ENCODE data around the gene RCAN1. TPM values are rescaled to one million over a fixed set of nuclear protein-coding genes. Genes with fewer than 3 reads are reported as not detected.

The RCAN1 gene
- total RNA-seq, 1 experiment from 2014 or later: 2.5 TPM

DNA sequence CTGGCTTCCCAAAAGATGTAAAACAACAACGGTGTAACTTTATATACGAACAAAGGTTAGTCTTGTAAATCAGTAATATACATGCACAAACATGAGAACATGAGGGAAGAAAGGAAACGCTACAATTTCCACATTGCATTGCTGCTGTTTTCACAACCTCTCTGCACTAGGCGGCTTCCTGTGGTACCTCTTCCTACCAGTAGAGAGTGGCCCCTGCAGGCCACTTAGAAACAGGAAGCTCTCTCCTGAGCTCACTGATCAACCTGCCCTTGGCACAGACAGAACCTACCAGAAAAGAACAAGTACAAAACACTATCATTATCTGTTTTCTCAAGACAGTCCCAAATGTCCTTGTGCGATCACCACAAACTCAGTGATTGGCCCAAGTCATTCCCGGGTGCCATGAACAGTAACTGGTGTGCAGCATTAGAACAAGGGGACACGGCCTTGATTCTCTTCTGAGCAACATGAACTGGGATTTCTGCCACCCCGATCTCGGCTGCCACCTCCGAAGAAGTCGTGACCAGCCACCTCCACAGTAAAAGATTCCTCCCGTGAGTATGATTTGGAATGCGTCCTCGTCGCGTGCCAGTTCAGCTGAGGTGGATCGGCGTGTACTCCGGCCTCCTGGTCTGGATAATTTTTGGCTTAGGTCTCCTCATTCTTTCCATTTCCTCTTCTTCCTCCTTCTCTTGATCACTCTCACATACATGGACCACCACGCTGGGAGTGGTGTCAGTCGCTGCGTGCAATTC lies 97.2 kb downstream of the RCAN1 start:
- Histone ChIP-seq H3K4me3 (ENCODE audit: low read length) (no peak overlapping the region), H3K9me3 (ENCODE audit: low read length) (no peaks in the 10 kb centered on the region), H3K4me1 (ENCODE audit: low read length) (no peaks in the 10 kb centered on the region), H3K79me2 (ENCODE audit: low read length) (no peaks in the 10 kb centered on the region), H3K9ac (ENCODE audit: low read length) (no peak overlapping the region), H3K9me2 (replicated peaks; ENCODE audit: insufficient read depth, low read length) (no peaks in the 10 kb centered on the region), H3K4me2 (ENCODE audit: low read depth, low read length, poor library complexity, severe bottlenecking) (no peak overlapping the region), H3K27ac (ENCODE audit: low read length) (no peak overlapping the region), H4K20me1 (ENCODE audit: insufficient read depth, low read depth, low read length) (no peaks in the 10 kb centered on the region), H3K27me3 (ENCODE audit: low read length) (no peaks in the 10 kb centered on the region), H3K36me3 (ENCODE audit: insufficient read depth, low read length) (no peaks in the 10 kb centered on the region), H2AFZ (ENCODE audit: low read length) (no peak overlapping the region)
- DNase-seq: peak; percentile 66

DNA sequence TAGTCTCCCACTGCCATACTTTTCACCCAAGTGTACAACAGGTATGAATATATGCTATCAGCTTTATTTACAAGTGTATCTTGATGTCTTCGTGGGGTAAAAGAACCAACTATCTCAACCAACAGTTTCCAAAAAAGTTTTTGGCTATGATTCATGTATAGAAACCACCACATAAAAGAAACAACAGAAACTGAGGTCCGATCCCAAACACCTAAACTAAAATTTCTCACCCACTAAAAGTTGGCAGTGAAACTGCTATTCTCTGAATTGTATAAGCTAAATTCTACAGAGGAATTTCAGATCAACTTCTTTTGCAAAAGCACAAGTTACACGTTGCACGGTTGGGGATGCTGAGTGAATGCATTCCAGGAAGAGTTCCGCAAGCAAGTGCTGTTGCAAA lies 97.9 kb downstream of the RCAN1 start:
- no peaks in the 10 kb centered on the region for H3K36me3 ChIP-seq (ENCODE audit: insufficient read depth, low read length)
- H3K4me3 ChIP-seq (ENCODE audit: low read length): no peak overlapping the region
- no peak overlapping the region for H2AFZ ChIP-seq (ENCODE audit: low read length)
- H3K9ac ChIP-seq (ENCODE audit: low read length): no peak overlapping the region
- no peaks in the 10 kb centered on the region for H4K20me1 ChIP-seq (ENCODE audit: insufficient read depth, low read depth, low read length)
- H3K27me3 ChIP-seq (ENCODE audit: low read length): no peaks in the 10 kb centered on the region
- H3K9me3 ChIP-seq (ENCODE audit: low read length): no peaks in the 10 kb centered on the region
- H3K4me1 ChIP-seq (ENCODE audit: low read length): no peaks in the 10 kb centered on the region
- no peak for DNase-seq
- H3K9me2 ChIP-seq (replicated peaks; ENCODE audit: insufficient read depth, low read length): no peaks in the 10 kb centered on the region
- no peak overlapping the region for H3K4me2 ChIP-seq (ENCODE audit: low read depth, low read length, poor library complexity, severe bottlenecking)
- no peaks in the 10 kb centered on the region for H3K79me2 ChIP-seq (ENCODE audit: low read length)
- H3K27ac ChIP-seq (ENCODE audit: low read length): no peak overlapping the region

DNA sequence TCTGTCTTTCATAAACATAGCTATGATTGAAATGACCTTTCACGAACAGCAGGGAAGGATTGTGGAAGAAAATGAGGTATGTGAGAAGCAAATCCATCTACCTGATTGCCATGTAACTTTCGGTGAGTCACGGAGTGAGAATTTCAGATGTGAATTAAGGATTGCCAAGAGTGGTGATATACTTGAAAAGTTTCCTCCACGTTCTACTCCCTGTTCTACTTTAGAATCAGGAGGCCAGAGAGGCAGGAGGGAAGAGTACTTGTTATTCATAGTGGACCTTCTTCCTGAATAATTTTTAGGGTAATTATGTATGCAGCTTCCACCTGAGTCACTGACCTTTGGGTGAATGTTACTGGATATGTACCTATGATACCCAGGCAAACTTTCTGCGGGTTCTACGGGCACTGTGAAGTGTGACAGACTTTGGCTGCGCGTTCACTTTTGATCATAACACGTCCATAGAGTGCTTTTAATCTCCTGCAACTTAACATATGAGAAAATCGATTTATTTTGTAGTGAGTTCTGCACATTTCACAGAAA lies 100.3 kb downstream of the RCAN1 start:
- no peaks in the 10 kb centered on the region for H4K20me1 ChIP-seq (ENCODE audit: insufficient read depth, low read depth, low read length)
- no peak overlapping the region for H3K27ac ChIP-seq (ENCODE audit: low read length)
- H3K9ac ChIP-seq (ENCODE audit: low read length): no peak overlapping the region
- H3K4me3 ChIP-seq (ENCODE audit: low read length): no peak overlapping the region
- no peak overlapping the region for H3K4me2 ChIP-seq (ENCODE audit: low read depth, low read length, poor library complexity, severe bottlenecking)
- no peak for DNase-seq
- H3K36me3 ChIP-seq (ENCODE audit: insufficient read depth, low read length): no peaks in the 10 kb centered on the region
- H3K9me2 ChIP-seq (replicated peaks; ENCODE audit: insufficient read depth, low read length): no peaks in the 10 kb centered on the region
- H3K79me2 ChIP-seq (ENCODE audit: low read length): no peaks in the 10 kb centered on the region
- H3K4me1 ChIP-seq (ENCODE audit: low read length): no peaks in the 10 kb centered on the region
- no peak overlapping the region for H2AFZ ChIP-seq (ENCODE audit: low read length)
- no peaks in the 10 kb centered on the region for H3K27me3 ChIP-seq (ENCODE audit: low read length)
- H3K9me3 ChIP-seq (ENCODE audit: low read length): no peaks in the 10 kb centered on the region

DNA sequence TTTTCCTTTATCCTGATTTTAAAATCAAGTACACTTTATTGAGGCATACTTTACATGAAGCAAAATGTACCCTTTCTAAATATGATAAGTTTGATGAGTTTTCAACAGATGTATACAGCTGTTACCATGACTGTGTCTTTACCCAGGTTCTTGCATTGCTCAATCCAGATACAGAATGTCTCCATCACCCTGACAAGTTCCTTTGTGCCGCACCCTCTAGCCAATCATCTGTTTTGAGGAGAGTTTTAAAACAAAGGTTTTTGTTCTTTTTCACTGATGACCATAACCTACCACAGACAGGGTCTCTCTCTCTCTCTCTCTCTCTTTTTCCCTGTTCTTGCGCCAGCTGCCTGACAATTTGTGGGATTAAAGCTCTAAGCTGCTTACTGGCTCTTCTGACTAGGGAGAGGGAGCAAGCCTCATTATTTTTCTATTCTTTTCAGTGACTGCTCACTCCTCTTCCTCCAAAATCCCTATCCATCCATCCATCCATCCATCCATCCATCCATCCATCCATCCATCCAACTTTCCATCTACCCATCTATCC lies 101.7 kb downstream of the RCAN1 start:
- Histone ChIP-seq H3K9ac (ENCODE audit: low read length) (no peak overlapping the region), H3K4me1 (ENCODE audit: low read length) (no peaks in the 10 kb centered on the region)

DNA sequence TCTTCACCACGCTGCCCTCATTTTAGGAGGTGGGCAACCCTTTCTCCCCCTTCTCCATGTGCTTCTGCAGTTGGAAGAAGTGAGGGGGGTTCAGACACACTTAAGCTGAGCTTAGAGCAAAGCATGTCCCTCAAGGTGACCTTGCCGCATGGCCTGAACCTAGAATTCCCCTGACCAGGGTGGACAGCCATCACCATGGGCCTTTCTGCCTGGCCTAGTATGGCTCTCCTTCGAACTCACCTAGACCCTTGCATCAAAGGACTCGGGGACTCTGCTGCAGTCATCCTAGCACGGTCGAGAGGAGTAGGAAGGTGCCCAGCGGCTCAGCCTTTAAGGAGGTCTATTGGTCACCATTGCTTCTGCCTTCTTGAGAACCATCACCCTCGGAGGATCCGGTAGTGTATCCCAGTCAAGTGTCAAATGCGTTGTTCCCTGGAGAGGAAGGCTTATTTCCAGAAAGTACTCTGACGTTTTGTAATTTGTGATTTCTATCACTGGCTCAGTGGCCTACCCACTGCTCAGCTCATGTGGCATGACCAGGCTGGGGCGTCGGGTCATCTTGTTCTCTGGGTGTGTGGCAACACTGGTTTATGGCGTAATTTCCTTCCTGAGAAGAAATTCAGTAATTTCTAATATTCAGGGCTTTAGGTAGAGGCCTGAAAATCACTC lies 103.0 kb downstream of the RCAN1 start, which contains the start of gene KCNE1:
TSS of gene KCNE1 (minus strand) at position 424 of the 669 bp plus-strand sequence. CDS start 62,576 bp downstream, outside the sequence.
- Histone ChIP-seq H3K9me2 (replicated peaks; ENCODE audit: insufficient read depth, low read length) (no peaks in the 10 kb centered on the region), H2AFZ (ENCODE audit: low read length) (no peak within 1 kb of the TSS), H3K27me3 (ENCODE audit: low read length) (no peaks in the 10 kb centered on the region), H3K4me3 (ENCODE audit: low read length) (no peak within 1 kb of the TSS), H3K9ac (ENCODE audit: low read length) (no peak within 1 kb of the TSS), H4K20me1 (ENCODE audit: insufficient read depth, low read depth, low read length) (no peaks in the 10 kb centered on the region), H3K4me1 (ENCODE audit: low read length) (no peaks in the 10 kb centered on the region), H3K9me3 (ENCODE audit: low read length) (no peaks in the 10 kb centered on the region), H3K36me3 (ENCODE audit: insufficient read depth, low read length) (no peaks in the 10 kb centered on the region), H3K4me2 (ENCODE audit: low read depth, low read length, poor library complexity, severe bottlenecking) (no peak within 1 kb of the TSS), H3K79me2 (ENCODE audit: low read length) (no peaks in the 10 kb centered on the region), H3K27ac (ENCODE audit: low read length) (no peak within 1 kb of the TSS)
- no peak for DNase-seq

More for the DNA sequence above, 101.7 kb downstream of the RCAN1 start:
- no peaks in the 10 kb centered on the region for H3K36me3 ChIP-seq (ENCODE audit: insufficient read depth, low read length)
- no peak overlapping the region for H3K4me3 ChIP-seq (ENCODE audit: low read length)
- DNase-seq: no peak
- no peaks in the 10 kb centered on the region for H3K9me2 ChIP-seq (replicated peaks; ENCODE audit: insufficient read depth, low read length)
- no peak overlapping the region for H3K4me2 ChIP-seq (ENCODE audit: low read depth, low read length, poor library complexity, severe bottlenecking)
- no peaks in the 10 kb centered on the region for H4K20me1 ChIP-seq (ENCODE audit: insufficient read depth, low read depth, low read length)
- no peaks in the 10 kb centered on the region for H3K27me3 ChIP-seq (ENCODE audit: low read length)
- no peak overlapping the region for H2AFZ ChIP-seq (ENCODE audit: low read length)
- no peaks in the 10 kb centered on the region for H3K79me2 ChIP-seq (ENCODE audit: low read length)
- H3K27ac ChIP-seq (ENCODE audit: low read length): no peak overlapping the region
- H3K9me3 ChIP-seq (ENCODE audit: low read length): no peaks in the 10 kb centered on the region

DNA sequence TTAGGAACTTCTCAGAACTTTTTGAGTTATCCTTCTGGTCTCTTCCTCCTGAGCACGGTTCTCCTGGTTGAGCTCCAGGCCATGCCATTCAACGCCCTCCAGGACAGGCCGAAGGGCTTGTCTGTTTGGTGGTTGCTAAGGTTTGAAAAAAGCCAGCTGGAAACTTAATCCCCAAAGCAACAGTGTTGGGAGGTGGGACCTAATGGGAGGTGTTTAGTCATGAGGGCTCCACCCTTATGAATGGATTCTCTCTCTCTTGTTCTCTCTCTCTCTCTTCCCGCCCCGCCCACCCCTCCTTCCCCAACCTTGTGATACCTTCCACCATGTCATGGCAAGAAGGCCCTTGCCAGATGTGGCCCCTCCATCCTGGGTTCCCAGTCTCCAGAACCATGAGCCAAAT lies 103.7 kb downstream of the RCAN1 start:
- H3K9ac ChIP-seq (ENCODE audit: low read length): no peak overlapping the region
- H3K4me3 ChIP-seq (ENCODE audit: low read length): no peak overlapping the region
- H3K4me1 ChIP-seq (ENCODE audit: low read length): no peaks in the 10 kb centered on the region
- H3K27me3 ChIP-seq (ENCODE audit: low read length): no peaks in the 10 kb centered on the region
- no peak overlapping the region for H3K27ac ChIP-seq (ENCODE audit: low read length)
- no peaks in the 10 kb centered on the region for H3K9me2 ChIP-seq (replicated peaks; ENCODE audit: insufficient read depth, low read length)
- no peak for DNase-seq
- H3K79me2 ChIP-seq (ENCODE audit: low read length): no peaks in the 10 kb centered on the region
- no peaks in the 10 kb centered on the region for H3K36me3 ChIP-seq (ENCODE audit: insufficient read depth, low read length)
- no peaks in the 10 kb centered on the region for H4K20me1 ChIP-seq (ENCODE audit: insufficient read depth, low read depth, low read length)
- H2AFZ ChIP-seq (ENCODE audit: low read length): no peak overlapping the region
- H3K9me3 ChIP-seq (ENCODE audit: low read length): no peaks in the 10 kb centered on the region
- H3K4me2 ChIP-seq (ENCODE audit: low read depth, low read length, poor library complexity, severe bottlenecking): no peak overlapping the region

DNA sequence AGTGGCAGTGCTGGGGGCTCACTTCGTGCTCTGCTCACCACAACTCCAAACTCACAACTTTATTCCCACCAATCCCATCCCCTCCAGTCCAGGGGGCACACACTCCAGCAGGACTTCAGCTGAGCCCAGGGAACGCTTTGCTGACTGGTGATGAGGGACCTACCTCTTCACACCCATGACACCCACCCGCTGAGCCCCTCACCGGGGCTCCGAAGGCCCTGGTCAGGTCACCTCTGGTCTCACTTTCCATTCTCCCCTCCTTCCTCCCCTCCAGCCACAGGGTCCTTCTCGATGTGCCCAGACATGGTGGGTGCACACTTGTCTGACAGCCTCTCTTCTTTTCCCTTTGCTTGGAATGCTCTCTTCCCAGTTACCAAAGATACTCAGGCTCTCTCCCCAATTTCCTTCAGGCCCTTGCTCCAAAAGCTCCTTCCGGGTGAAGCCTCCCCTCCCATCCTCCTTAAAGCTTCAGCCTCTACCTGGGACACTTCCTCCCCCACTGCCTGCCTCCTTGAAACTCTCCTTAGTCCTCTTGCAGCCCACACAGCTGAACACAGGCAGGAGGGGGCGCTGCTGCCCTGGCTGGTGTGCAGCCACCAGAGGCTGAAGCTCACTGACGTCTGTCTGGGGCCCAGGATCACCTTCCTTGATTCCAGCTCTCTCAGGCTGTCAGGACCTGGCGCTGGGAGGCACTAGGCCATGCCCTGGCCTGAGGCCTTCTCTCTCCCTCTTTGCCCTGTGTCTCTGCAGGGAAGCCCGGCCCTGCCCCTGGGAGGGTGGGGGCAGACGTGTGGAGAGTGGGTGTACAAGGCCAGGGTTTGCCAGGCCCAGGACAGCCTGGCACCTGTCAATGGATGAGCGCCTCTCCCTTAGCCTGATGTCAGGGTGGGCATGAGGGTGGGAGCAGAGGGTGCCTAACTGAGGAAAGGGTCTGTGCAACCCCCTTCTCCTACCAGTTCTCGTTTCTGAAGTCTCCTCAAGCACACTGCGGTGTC lies 104.5 kb downstream of the RCAN1 start:
- Histone ChIP-seq H3K27ac (ENCODE audit: low read length) (no peak overlapping the region), H3K9me2 (replicated peaks; ENCODE audit: insufficient read depth, low read length) (no peaks in the 10 kb centered on the region), H3K36me3 (ENCODE audit: insufficient read depth, low read length) (no peaks in the 10 kb centered on the region), H3K4me2 (ENCODE audit: low read depth, low read length, poor library complexity, severe bottlenecking) (no peak overlapping the region), H3K27me3 (ENCODE audit: low read length) (no peaks in the 10 kb centered on the region), H4K20me1 (ENCODE audit: insufficient read depth, low read depth, low read length) (no peaks in the 10 kb centered on the region), H3K4me1 (ENCODE audit: low read length) (no peaks in the 10 kb centered on the region), H2AFZ (ENCODE audit: low read length) (no peak overlapping the region), H3K9ac (ENCODE audit: low read length) (no peak overlapping the region), H3K9me3 (ENCODE audit: low read length) (no peaks in the 10 kb centered on the region), H3K79me2 (ENCODE audit: low read length) (no peaks in the 10 kb centered on the region), H3K4me3 (ENCODE audit: low read length) (no peak overlapping the region)
- peak; percentile 87 for DNase-seq

Measured in Karpas-422 (cell line).